ENCODE results near the gene YPEL2. TPM values are rescaled to one million over a fixed set of nuclear protein-coding genes. Genes with fewer than 3 reads are reported as not detected.
"Not testable (repeated sequence)": the region's sequence is repeated elsewhere in the genome, so short reads cannot be mapped to it uniquely, and the experiment has no call there.

YPEL2 gene
- polyA plus RNA-seq, 2 of the 4 experiments (the other 2 are of a cell fraction), result 5.4 to 8.2 TPM

DNA sequence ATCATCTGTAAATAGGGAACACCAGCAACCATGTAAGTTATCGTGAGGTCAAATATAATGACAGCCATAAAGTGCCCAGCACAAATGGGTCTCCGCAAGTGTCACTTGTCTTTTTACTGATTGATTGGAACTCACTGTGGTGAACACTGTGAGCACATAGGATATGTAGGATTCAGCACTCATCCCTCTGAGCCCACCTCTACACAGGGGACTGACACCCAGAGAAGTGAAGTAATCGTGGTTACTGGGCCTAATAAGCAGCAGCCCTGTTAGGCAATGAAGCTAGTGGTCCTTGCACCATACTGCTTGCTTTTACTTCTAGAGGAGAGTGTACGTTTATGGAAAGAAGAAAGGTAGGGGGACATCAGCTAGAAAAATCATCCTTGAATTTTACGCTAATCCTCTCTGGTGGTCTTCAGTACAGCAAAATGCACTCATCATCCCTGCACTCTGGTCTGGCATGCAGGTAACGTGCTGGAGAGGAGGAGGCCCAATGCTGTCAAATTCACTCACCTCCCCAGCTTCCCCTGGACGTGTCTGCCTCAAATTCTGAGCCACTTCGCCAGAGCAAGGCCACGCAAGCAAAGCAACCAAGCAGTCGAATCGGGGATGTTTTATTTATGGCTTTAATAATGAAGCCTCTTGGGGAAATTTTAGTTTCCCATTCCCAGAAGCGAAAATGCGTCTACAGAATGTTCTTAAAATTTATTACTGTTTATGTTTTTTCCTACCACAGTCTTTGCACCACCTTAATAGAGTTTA lies 74.7 kb downstream of the YPEL2 start (continued):
- TF ChIP-seq HES2 (IDR thresholded peaks at IDR 0.05) (no peak), FOSL2 (IDR thresholded peaks at IDR 0.05) (no peak), FOSL2 (CRISPR knock-in tag; IDR thresholded peaks at IDR 0.05) (no peak), CHD4 (IDR thresholded peaks at IDR 0.05; ENCODE audit: borderline replicate concordance) (no peak), EHF (CRISPR knock-in tag; IDR thresholded peaks at IDR 0.05) (no peak), RCOR1 (IDR thresholded peaks at IDR 0.05; ENCODE audit: low read depth, low read length) (no peak)

DNA sequence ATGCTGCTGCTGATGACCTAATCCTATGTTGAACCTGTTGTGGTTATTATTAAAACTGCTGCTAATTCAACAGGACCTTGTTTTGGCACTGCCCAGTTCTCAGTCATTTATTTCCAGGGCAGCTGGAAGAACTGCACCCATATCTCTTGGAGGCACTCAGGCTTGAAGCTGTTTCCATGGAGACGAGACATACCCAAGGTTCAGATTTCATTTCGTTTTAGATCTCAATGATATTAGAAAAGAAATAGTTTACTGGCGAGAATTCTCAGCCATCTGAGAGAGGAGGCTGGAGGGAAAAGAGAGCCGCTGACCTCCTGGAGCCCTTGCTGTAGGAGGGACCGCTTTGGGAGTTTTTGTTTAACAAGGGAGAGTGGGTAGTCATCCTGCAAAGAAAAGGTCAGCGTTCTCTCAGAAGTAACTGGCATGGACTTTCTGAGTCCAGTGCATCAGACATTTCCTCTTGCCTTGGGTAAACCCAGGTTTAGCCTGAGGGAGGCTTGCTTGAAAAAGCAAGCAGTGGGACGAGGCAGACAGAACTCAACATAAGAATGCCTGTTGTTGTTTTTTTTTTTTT lies 75.4 kb downstream of the YPEL2 start:
- FAIRE-seq, result no peak
- Histone ChIP-seq H3K27ac (peak overlapping the region in 1 of 2 experiments; percentile 7; a peak in 3 of 6 replicates), H3K4me2 (peak overlapping the region; percentile 42), H3K4me3 (no peak overlapping the region), H3K9me3 (peaks cover 20% of the 10 kb centered on the region), H3K4me1 (peaks cover 18% of the 10 kb centered on the region; the same call in 2 of the 3 replicates)
- WGBS (ENCODE audit: missing lambda C conversion rate), result 19% methylated on average over 7 of the region's 7 CpGs
- TF ChIP-seq CHD4 (IDR thresholded peaks at IDR 0.05; ENCODE audit: borderline replicate concordance) (no peak), NFE2L2 (conservative IDR thresholded peaks at IDR 0.05; ENCODE audit: low read length) (no peak), FOXS1 (CRISPR knock-in tag; IDR thresholded peaks at IDR 0.05) (no peak), RFX5 (IDR thresholded peaks at IDR 0.05) (peak; percentile 71; the same call in 1 of the 2 replicates)
- peak in 1 of 2 experiments; percentile 56 for DNase-seq (ENCODE audit: low read depth in 1 of 2, low spot score in 1 of 2)
- ATAC-seq, result peak; percentile 64 to 82; a peak in 5 of 6 replicates
- ChIA-PET CTCF (interaction anchor here (1.0 to 1.2 kb wide), 2 partner anchors 33 to 35 kb away, joined by 4 read pairs; no protein-coding TSS in a partner anchor), POLR2A (no interaction called here)

DNA sequence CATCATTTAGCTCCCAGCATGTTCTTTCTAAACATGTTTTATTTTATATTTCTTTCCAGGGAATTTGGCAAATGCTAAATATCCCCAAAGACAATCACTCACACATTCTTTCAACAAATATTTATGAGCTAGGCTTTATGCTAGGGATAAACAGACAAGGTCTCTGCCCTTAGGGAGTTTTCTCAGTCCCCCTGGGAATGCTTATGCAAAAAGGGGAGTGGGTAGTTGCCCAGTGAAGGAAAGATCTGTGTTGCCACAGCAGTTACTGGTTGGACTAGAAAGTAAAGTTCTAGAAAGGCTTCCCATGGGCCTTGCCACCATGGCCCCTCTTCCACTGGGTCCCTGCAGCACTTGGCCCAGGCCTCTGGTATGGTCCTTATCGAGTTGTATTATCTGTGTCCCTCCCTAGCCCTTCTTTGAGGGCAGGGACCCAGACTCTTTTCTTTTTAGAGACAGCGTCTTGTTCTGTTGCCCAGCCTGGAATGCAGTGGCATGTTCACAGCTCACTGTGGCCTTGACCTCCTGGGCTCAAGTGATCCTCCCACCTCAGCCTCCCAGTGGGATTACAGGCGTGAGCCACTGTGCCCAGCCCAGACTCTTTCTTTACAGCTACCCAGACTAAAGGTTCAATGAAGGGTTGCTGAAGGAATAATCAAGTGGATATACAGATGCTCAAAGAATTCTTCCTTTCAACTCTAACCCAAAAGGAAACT lies 78.0 kb downstream of the YPEL2 start:
- Histone ChIP-seq H3K9me3 (peaks cover 20% of the 10 kb centered on the region), H3K4me1 (peaks cover 16% of the 10 kb centered on the region; the same call in 2 of the 3 replicates), H3K4me3 (no peak overlapping the region), H3K27ac (no peak overlapping the region), H3K4me2 (no peak overlapping the region)
- TF ChIP-seq EHMT2 (IDR thresholded peaks at IDR 0.05; ENCODE audit: low read depth) (no peak), FOXS1 (CRISPR knock-in tag; IDR thresholded peaks at IDR 0.05) (no peak), PHF8 (IDR thresholded peaks at IDR 0.05; ENCODE audit: borderline replicate concordance, low read depth) (no peak), FOSB (CRISPR knock-in tag; IDR thresholded peaks at IDR 0.05) (no peak), MYC (IDR thresholded peaks at IDR 0.05; ENCODE audit: borderline replicate concordance, low read length) (no peak), ZFP36 (IDR thresholded peaks at IDR 0.05; ENCODE audit: borderline replicate concordance, partially characterized antibody) (no peak), USF2 (IDR thresholded peaks at IDR 0.05) (no peak), ZNF302 (CRISPR knock-in tag; IDR thresholded peaks at IDR 0.05) (no peak), CBX8 (IDR thresholded peaks at IDR 0.05) (no peak), RARB (CRISPR knock-in tag; IDR thresholded peaks at IDR 0.05) (no peak)
- 54% methylated on average over 3 of the region's 3 CpGs for WGBS (ENCODE audit: missing lambda C conversion rate)
- no peak for FAIRE-seq
- ChIA-PET CTCF (interaction anchor here (1.3 kb wide), 1 partner anchor 71 kb away, joined by 3 read pairs; no protein-coding TSS in a partner anchor), POLR2A (no interaction called here)
- DNase-seq (ENCODE audit: low read depth in 1 of 2, low spot score in 1 of 2), result no peak
- ATAC-seq, result no peak

DNA sequence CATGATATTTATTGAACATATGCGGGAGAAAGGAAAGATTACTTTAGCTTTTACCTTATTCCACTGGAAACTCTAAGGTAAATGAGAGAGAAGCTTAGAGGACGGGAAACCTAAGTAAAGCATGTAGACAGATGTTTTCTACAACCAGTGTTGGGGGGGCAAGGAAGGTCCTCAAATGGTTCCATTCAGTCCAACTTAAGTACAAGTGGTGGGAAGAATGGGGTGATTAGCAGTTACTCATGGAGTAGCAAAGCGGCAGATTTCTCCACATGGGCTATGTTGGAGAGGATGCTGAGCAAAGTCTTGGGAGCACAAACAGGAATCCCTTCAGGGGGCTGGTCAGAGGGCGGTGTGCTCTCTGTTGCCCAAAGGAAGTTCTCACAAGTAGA lies 78.6 kb downstream of the YPEL2 start:
- Histone ChIP-seq H3K4me3 (no peak overlapping the region), H3K9me3 (peaks cover 20% of the 10 kb centered on the region), H3K4me2 (no peak overlapping the region), H3K27ac (no peak overlapping the region), H3K4me1 (peaks cover 16% of the 10 kb centered on the region; the same call in 2 of the 3 replicates)
- no peak for ATAC-seq
- TF ChIP-seq, protein P1, sequence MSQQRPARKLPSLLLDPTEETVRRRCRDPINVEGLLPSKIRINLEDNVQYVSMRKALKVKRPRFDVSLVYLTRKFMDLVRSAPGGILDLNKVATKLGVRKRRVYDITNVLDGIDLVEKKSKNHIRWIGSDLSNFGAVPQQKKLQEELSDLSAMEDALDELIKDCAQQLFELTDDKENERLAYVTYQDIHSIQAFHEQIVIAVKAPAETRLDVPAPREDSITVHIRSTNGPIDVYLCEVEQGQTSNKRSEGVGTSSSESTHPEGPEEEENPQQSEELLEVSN (IDR thresholded peaks at IDR 0.05; ENCODE audit: borderline replicate concordance, low read depth), result no peak
- TF ChIP-seq CBX8 (IDR thresholded peaks at IDR 0.05), result no peak
- no peak for TF ChIP-seq FOXS1 (CRISPR knock-in tag; IDR thresholded peaks at IDR 0.05)
- no peak for TF ChIP-seq POLR2A (IDR thresholded peaks at IDR 0.05; ENCODE audit: low read length)
- TF ChIP-seq KDM5A (IDR thresholded peaks at IDR 0.05), result no peak
- ChIA-PET POLR2A (no interaction called here), CTCF (no interaction called here)
- FAIRE-seq, result no peak
- DNase-seq (ENCODE audit: low read depth in 1 of 2, low spot score in 1 of 2), result no peak
- 83% methylated on average over 4 of the region's 4 CpGs for WGBS (ENCODE audit: missing lambda C conversion rate)

DNA sequence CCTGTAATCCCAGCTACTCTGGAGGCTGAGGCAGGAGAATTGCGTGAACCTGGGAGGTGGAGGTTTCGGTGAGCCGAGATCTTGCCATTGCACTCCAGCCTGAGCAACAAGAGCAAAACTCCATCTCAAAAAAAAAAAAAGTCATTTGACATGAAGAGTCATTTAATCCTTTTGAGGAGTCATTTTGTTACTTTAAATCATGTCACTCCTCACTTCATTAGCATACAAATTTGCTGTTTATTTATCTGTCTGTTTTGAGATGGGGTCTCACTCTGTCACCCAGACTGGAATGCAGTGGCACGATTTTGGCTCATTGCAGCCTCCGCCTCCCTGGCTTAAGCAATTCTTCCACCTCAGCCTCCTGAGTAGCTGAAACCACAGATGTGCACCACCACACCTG lies 81.0 kb downstream of the YPEL2 start:
- 81% methylated on average over 5 of the region's 5 CpGs for WGBS (ENCODE audit: missing lambda C conversion rate)
- H3K4me1 ChIP-seq; H3K4me2 ChIP-seq; POLR2A ChIA-PET; H3K27ac ChIP-seq; ATAC-seq; H3K4me3 ChIP-seq; FAIRE-seq; DNase-seq (ENCODE audit: low read depth in 1 of 2, low spot score in 1 of 2): not testable (repeated sequence)
- CTCF ChIA-PET, result interaction anchor here (0.7 to 1.7 kb wide), 4 partner anchors 11 to 101 kb away, joined by 3 to 7 read pairs (median 4); no protein-coding TSS in a partner anchor
- H3K9me3 ChIP-seq, result peaks cover 20% of the 10 kb centered on the region

All from A549 (cell line).